MM.1S (cell line): ENCODE measurements around the gene NANOGP8.

Source experiments
- DNase-seq: peaks from one replicate; pipeline ENCODE4 v3.0.0-alpha.2; 2015
- H2AFZ ChIP-seq: fragments of 300-600 bp; sonication (generic); 2 replicates; pipeline ENCODE4 v1.6.0; 2016; ENCODE audit warnings: antibody characterized with exemption, low read length
- H3F3A ChIP-seq: fragments of 300-600 bp; sonication (generic); 2 replicates; pipeline ENCODE4 v1.6.1; 2016; ENCODE audit warnings: mild to moderate bottlenecking, antibody characterized with exemption, low read length, moderate library complexity, mixed read lengths; ENCODE audit not compliant: insufficient read depth
- H3K27ac ChIP-seq: fragments of 300-600 bp; sonication (generic); 2 replicates; pipeline ENCODE4 v1.5.1; 2016; ENCODE audit warnings: mild to moderate bottlenecking, low read length
- H3K27me3 ChIP-seq: fragments of 300-600 bp; sonication (generic); replicated peaks from 2 replicates; pipeline ENCODE4 v1.6.0; 2016; ENCODE audit warnings: low read length; ENCODE audit not compliant: insufficient read depth
- H3K36me3 ChIP-seq: fragments of 300-600 bp; sonication (generic); replicated peaks from 2 replicates; pipeline ENCODE4 v1.6.1; 2016; ENCODE audit warnings: mild to moderate bottlenecking, low read length, mixed read lengths; ENCODE audit not compliant: insufficient read depth
- H3K4me1 ChIP-seq: fragments of 300-600 bp; sonication (generic); 2 replicates; pipeline ENCODE4 v1.6.1; 2016; ENCODE audit warnings: low read length, mixed read lengths
- H3K4me2 ChIP-seq: fragments of 300-600 bp; sonication (generic); 2 replicates; pipeline ENCODE4 v1.6.0; 2016; ENCODE audit warnings: low read depth, low read length
- H3K4me3 ChIP-seq: fragments of 300-600 bp; sonication (generic); 2 replicates; pipeline ENCODE4 v1.5.1; 2016; ENCODE audit warnings: low read length, mixed read lengths
- H3K79me2 ChIP-seq: fragments of 300-600 bp; sonication (generic); 2 replicates; pipeline ENCODE4 v1.6.1; 2016; ENCODE audit warnings: mixed run types, low read length, mixed read lengths
- H3K9ac ChIP-seq: fragments of 300-600 bp; sonication (generic); 2 replicates; pipeline ENCODE4 v1.6.1; 2016; ENCODE audit warnings: low read length, mixed read lengths
- H3K9me2 ChIP-seq: fragments of 300-600 bp; sonication (generic); replicated peaks from 2 replicates; pipeline ENCODE4 v1.6.1; 2016; ENCODE audit warnings: mild to moderate bottlenecking, low read length, mixed read lengths; ENCODE audit not compliant: insufficient read depth
- H3K9me3 ChIP-seq: fragments of 300-600 bp; sonication (generic); replicated peaks from 2 replicates; pipeline ENCODE4 v1.6.1; 2016; ENCODE audit warnings: mild to moderate bottlenecking, low read length, mixed read lengths; ENCODE audit not compliant: insufficient read depth
- H4K20me1 ChIP-seq: fragments of 300-600 bp; sonication (generic); 2 replicates; pipeline ENCODE4 v1.6.1; 2016; ENCODE audit warnings: mild to moderate bottlenecking, low read length, moderate library complexity, mixed read lengths; ENCODE audit not compliant: insufficient read depth
- EZH2 ChIP-seq: fragments of 300-600 bp; sonication (generic); optimal IDR thresholded peaks from 2 replicates; pipeline ENCODE3; 2017; ENCODE audit warnings: low read depth, mild to moderate bottlenecking, antibody characterized with exemption, low read length, mixed read lengths
- EZH2phosphoT487 ChIP-seq: fragments of 300-600 bp; sonication (generic); IDR thresholded peaks from 2 replicates; pipeline ENCODE4 v1.6.1; 2018; ENCODE audit warnings: antibody characterized with exemption, low read length
- TF ChIP-seq, protein P1 (sequence below): fragments of 300-600 bp; sonication (generic); IDR thresholded peaks from 2 replicates; pipeline ENCODE4 v1.5.1; 2016; ENCODE audit warnings: antibody characterized with exemption, low read length, mixed read lengths

NANOGP8 gene

DNA sequence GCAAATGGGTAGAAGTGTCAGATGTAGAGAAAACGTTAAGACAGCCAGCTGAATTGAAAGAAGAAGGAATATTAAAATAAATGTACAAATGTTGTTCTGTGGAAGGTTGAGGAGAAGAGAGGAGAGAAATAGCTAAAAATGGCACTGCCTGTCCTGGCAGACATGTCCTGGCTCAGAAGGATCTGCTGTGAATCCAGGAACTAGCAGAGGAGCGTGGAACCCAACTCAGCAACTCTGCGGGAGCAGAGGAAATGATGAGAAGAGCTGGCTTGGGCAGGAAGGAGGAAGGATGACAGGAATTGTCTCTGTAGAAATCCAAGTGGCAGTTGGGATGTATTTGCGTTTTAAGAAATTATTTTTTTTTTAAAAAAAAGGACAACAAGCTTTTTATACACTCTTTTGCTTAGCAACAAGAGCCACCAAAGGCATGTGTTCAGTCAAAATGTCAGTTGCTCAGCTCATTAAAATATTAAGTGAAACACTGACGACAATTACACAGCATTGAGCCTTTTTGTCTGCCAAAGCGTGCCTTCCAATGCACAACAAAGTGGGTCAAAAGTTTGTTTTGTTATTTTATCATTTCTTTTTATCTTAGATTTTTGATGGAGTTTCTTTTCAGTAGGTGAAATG is 16.1 kb downstream of the NANOGP8 start:
- Histone ChIP-seq H3K9ac (no peak overlapping the region), H3K9me3 (no peaks in the 10 kb centered on the region), H2AFZ (no peak overlapping the region), H3K4me1 (no peaks in the 10 kb centered on the region), H3K79me2 (no peaks in the 10 kb centered on the region), H4K20me1 (no peaks in the 10 kb centered on the region), H3F3A (no peaks in the 10 kb centered on the region), H3K27me3 (no peaks in the 10 kb centered on the region), H3K4me3 (no peak overlapping the region), H3K36me3 (no peaks in the 10 kb centered on the region), H3K27ac (no peak overlapping the region), H3K4me2 (no peak overlapping the region), H3K9me2 (no peaks in the 10 kb centered on the region)
- TF ChIP-seq, protein P1, sequence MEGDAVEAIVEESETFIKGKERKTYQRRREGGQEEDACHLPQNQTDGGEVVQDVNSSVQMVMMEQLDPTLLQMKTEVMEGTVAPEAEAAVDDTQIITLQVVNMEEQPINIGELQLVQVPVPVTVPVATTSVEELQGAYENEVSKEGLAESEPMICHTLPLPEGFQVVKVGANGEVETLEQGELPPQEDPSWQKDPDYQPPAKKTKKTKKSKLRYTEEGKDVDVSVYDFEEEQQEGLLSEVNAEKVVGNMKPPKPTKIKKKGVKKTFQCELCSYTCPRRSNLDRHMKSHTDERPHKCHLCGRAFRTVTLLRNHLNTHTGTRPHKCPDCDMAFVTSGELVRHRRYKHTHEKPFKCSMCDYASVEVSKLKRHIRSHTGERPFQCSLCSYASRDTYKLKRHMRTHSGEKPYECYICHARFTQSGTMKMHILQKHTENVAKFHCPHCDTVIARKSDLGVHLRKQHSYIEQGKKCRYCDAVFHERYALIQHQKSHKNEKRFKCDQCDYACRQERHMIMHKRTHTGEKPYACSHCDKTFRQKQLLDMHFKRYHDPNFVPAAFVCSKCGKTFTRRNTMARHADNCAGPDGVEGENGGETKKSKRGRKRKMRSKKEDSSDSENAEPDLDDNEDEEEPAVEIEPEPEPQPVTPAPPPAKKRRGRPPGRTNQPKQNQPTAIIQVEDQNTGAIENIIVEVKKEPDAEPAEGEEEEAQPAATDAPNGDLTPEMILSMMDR, result no peak
- TF ChIP-seq EZH2phosphoT487 (no peak), EZH2 (no peak)
- DNase-seq, result no peak

DNA sequence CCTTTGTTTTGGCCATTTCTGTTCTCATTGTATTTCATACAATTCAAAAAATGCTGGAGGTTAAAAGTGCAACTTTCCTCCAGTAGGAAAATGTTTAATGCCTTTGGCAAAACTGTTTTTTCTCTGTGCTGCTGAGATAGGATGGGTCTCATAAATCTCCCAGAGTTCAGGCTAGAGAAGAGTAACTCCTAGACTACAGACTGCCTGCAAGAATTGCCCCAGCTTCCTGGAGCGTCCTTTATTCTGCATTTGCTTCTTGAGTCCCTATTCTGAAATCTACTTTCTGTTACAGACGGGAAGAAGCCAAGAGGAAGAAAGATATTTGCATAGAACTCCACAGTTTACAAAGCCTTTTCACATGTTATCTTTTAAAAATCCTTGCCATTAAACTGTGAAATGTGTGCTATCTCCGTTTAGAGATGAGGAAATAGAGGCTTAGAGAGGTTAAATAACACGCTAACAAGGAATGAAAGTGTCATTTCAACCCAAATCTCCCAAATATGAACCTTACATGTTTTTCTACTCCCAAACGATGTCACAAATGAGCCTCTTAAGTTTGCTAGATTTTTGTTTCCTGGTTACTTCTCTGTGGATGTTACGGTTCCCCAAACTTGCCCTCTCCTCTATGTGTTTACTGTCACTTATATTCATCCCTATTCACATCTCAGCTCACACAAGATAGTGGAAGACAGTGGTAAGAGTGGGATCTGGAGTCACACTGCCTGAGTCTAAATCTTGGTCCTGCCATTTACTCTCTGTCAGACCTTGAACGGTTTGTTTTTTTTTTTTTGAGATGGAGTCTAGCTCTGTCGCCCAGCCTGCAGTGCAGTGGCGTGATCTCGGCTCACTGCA is 17.4 kb downstream of the NANOGP8 start:
- Histone ChIP-seq H3K9me2 (no peaks in the 10 kb centered on the region), H3K79me2 (no peaks in the 10 kb centered on the region), H3K36me3 (no peaks in the 10 kb centered on the region), H3F3A (peaks cover 2% of the 10 kb centered on the region; the same call in 1 of the 2 replicates), H4K20me1 (no peaks in the 10 kb centered on the region), H3K9me3 (no peaks in the 10 kb centered on the region), H3K4me2 (no peak overlapping the region), H3K27ac (no peak overlapping the region), H3K4me1 (peaks cover 3% of the 10 kb centered on the region), H3K4me3 (no peak overlapping the region), H2AFZ (no peak overlapping the region), H3K9ac (no peak overlapping the region), H3K27me3 (no peaks in the 10 kb centered on the region)
- TF ChIP-seq EZH2phosphoT487, result no peak
- TF ChIP-seq EZH2, result no peak
- TF ChIP-seq, protein P1, result no peak
- no peak for DNase-seq

DNA sequence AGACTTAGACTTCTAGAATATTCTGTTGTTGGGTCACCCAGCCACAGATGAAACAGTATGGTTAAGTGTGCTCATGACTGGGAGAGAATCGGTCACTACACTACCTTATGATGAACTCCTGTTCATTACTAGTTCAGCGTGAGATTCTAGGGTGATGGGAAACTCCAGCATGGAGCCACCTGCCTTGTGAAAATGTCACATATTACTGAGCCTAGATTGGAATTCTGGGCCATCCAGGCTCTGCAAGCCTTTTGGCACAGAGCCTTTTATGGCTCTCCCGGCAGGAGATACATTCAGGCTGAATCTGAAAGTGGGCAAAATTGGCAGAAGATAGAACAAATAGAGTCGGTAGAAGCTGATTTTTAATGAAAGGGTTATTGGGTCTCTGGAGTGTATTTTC is 19.0 kb downstream of the NANOGP8 start:
- Histone ChIP-seq H3F3A (peaks cover 13% of the 10 kb centered on the region), H3K79me2 (no peaks in the 10 kb centered on the region), H3K27me3 (no peaks in the 10 kb centered on the region), H3K9me2 (no peaks in the 10 kb centered on the region), H3K9me3 (no peaks in the 10 kb centered on the region), H3K27ac (no peak overlapping the region), H3K4me3 (no peak overlapping the region), H3K4me2 (no peak overlapping the region), H3K36me3 (no peaks in the 10 kb centered on the region), H3K4me1 (peaks cover 13% of the 10 kb centered on the region), H2AFZ (no peak overlapping the region), H3K9ac (no peak overlapping the region), H4K20me1 (no peaks in the 10 kb centered on the region)
- no peak for TF ChIP-seq EZH2
- TF ChIP-seq EZH2phosphoT487, result no peak
- TF ChIP-seq, protein P1, result no peak
- no peak for DNase-seq
